HL-60 (cell line): Measurements from ENCODE around the gene NAV2.

Experiments used
- DNase-seq, 2 experiments: peaks; one replicate each; pipeline ENCODE4 v3.0.0-alpha.2; 2010 to 2020; ENCODE audit warnings: low read depth in 1 of 2, low spot score in 1 of 2
- H3K27ac ChIP-seq: fragments of 250-450 bp; sonication (Bioruptor Pico); replicated peaks from 2 replicates; pipeline ENCODE4 v1.5.1; 2020; ENCODE audit warnings: mild to moderate bottlenecking, moderate library complexity
- H3K27me3 ChIP-seq: fragments of 250-450 bp; sonication (Bioruptor Pico); 2 replicates; pipeline ENCODE4 v1.5.1; 2021; ENCODE audit warnings: mild to moderate bottlenecking, moderate library complexity; ENCODE audit not compliant: insufficient read depth, poor library complexity, severe bottlenecking
- H3K4me3 ChIP-seq: replicated peaks from 2 replicates; pipeline ENCODE4 v1.5.1; 2011; ENCODE audit warnings: mild to moderate bottlenecking, control low read depth, low read length; ENCODE audit not compliant: insufficient read depth
- GABPA ChIP-seq: IDR thresholded peaks from 2 replicates; pipeline ENCODE4 v1.6.1; 2012; ENCODE audit warnings: low read depth
- POLR2AphosphoS5 ChIP-seq: IDR thresholded peaks from 2 replicates; pipeline ENCODE4 v1.6.1; 2012; ENCODE audit warnings: low read depth
- SPI1 ChIP-seq: IDR thresholded peaks from 2 replicates; pipeline ENCODE4 v1.6.1; 2012; ENCODE audit warnings: low read depth, mild to moderate bottlenecking, borderline replicate concordance
- TF ChIP-seq, protein P1 (sequence below): IDR thresholded peaks from one replicate; pipeline ENCODE4 v1.5.1; 2011; ENCODE audit warnings: low read length, control low read depth, inconsistent platforms; ENCODE audit not compliant: insufficient read depth
- TF ChIP-seq, protein P2 (sequence below): IDR thresholded peaks from 2 replicates; pipeline ENCODE4 v1.6.1; 2012; ENCODE audit warnings: low read depth; ENCODE audit not compliant: insufficient replicate concordance

NAV2 gene

DNA sequence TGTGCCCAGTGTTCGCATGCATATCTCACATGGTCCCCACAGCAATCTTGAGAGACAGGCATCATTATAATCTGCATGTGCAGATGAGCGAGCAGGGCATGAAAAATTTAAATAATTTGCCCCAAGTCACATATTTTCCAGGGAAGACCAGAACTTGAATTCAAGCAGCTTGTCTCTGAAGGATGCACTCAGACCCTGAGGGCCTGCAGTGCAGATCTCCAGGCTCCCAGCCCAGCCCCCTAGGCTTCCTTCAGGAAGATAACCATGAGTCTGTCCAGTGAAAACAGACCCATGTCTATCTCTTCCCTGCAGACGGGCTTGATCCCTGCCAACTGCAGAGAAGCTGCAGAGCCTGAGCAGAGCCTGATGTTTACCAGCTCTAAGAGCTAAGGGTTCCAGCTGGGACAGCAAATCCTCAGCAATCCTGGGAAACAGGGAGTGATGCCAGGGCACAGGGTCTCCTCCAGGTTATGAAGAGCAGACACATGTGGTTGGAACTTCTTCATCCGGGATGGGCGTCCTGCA is 55.1 kb downstream of the NAV2 start:
- Histone ChIP-seq H3K27me3 (peaks cover 3% of the 10 kb centered on the region), H3K4me3 (no peak overlapping the region), H3K27ac (no peak overlapping the region)
- TF ChIP-seq, protein P1, sequence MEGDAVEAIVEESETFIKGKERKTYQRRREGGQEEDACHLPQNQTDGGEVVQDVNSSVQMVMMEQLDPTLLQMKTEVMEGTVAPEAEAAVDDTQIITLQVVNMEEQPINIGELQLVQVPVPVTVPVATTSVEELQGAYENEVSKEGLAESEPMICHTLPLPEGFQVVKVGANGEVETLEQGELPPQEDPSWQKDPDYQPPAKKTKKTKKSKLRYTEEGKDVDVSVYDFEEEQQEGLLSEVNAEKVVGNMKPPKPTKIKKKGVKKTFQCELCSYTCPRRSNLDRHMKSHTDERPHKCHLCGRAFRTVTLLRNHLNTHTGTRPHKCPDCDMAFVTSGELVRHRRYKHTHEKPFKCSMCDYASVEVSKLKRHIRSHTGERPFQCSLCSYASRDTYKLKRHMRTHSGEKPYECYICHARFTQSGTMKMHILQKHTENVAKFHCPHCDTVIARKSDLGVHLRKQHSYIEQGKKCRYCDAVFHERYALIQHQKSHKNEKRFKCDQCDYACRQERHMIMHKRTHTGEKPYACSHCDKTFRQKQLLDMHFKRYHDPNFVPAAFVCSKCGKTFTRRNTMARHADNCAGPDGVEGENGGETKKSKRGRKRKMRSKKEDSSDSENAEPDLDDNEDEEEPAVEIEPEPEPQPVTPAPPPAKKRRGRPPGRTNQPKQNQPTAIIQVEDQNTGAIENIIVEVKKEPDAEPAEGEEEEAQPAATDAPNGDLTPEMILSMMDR, result no peak
- TF ChIP-seq, protein P2, sequence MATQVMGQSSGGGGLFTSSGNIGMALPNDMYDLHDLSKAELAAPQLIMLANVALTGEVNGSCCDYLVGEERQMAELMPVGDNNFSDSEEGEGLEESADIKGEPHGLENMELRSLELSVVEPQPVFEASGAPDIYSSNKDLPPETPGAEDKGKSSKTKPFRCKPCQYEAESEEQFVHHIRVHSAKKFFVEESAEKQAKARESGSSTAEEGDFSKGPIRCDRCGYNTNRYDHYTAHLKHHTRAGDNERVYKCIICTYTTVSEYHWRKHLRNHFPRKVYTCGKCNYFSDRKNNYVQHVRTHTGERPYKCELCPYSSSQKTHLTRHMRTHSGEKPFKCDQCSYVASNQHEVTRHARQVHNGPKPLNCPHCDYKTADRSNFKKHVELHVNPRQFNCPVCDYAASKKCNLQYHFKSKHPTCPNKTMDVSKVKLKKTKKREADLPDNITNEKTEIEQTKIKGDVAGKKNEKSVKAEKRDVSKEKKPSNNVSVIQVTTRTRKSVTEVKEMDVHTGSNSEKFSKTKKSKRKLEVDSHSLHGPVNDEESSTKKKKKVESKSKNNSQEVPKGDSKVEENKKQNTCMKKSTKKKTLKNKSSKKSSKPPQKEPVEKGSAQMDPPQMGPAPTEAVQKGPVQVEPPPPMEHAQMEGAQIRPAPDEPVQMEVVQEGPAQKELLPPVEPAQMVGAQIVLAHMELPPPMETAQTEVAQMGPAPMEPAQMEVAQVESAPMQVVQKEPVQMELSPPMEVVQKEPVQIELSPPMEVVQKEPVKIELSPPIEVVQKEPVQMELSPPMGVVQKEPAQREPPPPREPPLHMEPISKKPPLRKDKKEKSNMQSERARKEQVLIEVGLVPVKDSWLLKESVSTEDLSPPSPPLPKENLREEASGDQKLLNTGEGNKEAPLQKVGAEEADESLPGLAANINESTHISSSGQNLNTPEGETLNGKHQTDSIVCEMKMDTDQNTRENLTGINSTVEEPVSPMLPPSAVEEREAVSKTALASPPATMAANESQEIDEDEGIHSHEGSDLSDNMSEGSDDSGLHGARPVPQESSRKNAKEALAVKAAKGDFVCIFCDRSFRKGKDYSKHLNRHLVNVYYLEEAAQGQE, result no peak
- TF ChIP-seq POLR2AphosphoS5, result no peak
- TF ChIP-seq SPI1, result no peak
- no peak for TF ChIP-seq GABPA
- no peak for DNase-seq

DNA sequence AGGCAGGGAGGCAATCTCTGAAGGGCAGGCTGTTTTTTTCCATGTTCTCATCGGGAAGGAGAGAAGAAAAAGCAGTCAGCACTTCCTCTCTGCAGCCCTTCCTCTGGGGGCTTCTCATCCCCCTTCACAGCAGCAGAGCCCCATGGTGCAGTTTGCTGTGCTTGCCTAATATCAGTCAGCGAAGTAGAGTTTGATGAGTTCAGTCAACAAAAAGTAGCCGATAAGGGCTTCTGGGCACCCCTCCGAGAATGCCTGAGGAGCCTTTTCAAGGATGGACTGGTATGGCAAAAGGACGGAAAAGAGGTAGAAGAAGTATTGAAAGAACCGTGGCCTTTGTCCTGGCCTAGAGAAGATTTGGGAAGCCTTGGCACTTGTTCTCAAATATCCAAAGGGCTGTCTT is 55.6 kb downstream of the NAV2 start:
- no peak for DNase-seq
- H3K27me3 ChIP-seq, result peaks cover 3% of the 10 kb centered on the region
- no peak overlapping the region for H3K4me3 ChIP-seq
- no peak for TF ChIP-seq GABPA
- TF ChIP-seq SPI1, result no peak
- TF ChIP-seq POLR2AphosphoS5, result no peak
- TF ChIP-seq, protein P1, result no peak
- TF ChIP-seq, protein P2, result no peak
- H3K27ac ChIP-seq, result no peak overlapping the region

DNA sequence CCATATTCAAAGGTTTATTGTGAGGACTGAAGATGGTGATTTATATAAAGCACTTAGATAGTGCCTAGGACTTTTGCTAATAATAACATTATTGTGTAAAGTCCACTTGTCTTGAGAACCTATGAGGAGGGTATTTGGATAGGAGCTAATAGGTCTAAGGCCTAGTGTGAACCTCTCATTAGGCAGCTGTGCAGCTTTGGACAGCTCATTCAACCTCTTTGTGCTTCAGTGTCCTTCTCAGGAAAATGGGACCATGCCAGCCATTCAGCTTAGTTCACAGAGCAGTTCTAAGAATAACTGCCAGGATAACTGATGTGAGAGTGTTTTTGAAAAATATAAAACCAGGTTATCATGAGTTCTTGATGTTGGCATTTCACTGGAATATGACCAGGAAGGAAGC is 56.2 kb downstream of the NAV2 start:
- Histone ChIP-seq H3K27ac (no peak overlapping the region), H3K27me3 (peaks cover 3% of the 10 kb centered on the region), H3K4me3 (no peak overlapping the region)
- no peak for DNase-seq
- TF ChIP-seq, protein P1, result no peak
- TF ChIP-seq GABPA, result no peak
- TF ChIP-seq, protein P2, result no peak
- TF ChIP-seq POLR2AphosphoS5, result no peak
- TF ChIP-seq SPI1, result no peak
